HG03571 (cell line): ENCODE measurements around the gene UHRF2.

Source experiments
- ATAC-seq: cut with Tn5 transposase; IDR thresholded peaks from one replicate; pipeline ENCODE4 v1.9.1; 2021; ENCODE audit not compliant: unreplicated experiment

The UHRF2 gene

DNA sequence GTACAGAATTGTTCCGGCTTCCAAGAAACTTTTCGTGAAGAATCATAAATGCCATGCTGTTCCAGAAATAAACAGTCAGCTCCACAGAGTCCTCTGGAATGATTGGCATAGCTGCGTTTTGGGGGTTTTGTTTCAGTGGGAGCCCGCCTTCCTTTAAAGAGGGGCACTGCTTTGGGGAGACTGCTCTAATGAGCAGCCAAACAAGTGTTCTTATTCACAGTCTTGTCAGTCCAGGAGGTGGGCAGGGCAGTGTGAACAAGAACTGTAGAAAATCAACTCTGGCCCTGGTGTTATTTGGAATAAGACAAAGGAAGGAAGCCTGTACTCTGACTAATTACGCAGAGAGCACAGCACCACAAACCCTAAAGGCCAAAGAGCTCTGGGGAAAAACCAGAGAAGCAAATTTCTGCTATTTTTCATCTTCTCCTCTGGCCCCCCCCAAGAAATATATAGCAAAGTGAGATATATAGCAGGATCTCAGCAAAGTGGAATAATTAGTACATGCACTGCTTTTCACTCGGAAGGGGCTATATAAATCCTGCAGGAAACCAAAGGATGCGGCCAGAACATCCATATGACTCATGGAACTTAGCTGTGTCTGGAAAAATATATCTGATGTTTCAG, 139.6 kb downstream of the UHRF2 start:
- ATAC-seq, result no peak

GRCh38 chr9:6553866-6554265, 140.9 kb downstream of the UHRF2 start:
- ATAC-seq, result no peak
